ENCODE results near the gene KCNV2.
"Not testable (repeated sequence)": the region's sequence is repeated elsewhere in the genome, so short reads cannot be mapped to it uniquely, and the experiment has no call there.

KCNV2 gene

GRCh38 chr9:2697492-2697891 lies 19.8 kb upstream of the KCNV2 start:
- TF ChIP-seq CTCF (IDR thresholded peaks at IDR 0.05; ENCODE audit: low read depth, low read length), result no peak
- no peak for DNase-seq (ENCODE audit: extremely low read depth, low read depth)

- no peak for DNase-seq (ENCODE audit: extremely low read depth, low read depth)
- TF ChIP-seq CTCF (IDR thresholded peaks at IDR 0.05; ENCODE audit: low read depth, low read length), result no peak
These were observed 16.9 kb upstream of the KCNV2 start for GRCh38 chr9:2700398-2700797.

GRCh38 chr9:2700909-2701550 lies 16.3 kb upstream of the KCNV2 start:
- TF ChIP-seq CTCF (IDR thresholded peaks at IDR 0.05; ENCODE audit: low read depth, low read length), result no peak
- no peak for DNase-seq (ENCODE audit: extremely low read depth, low read depth)

GRCh38 chr9:2704504-2704903 lies 12.8 kb upstream of the KCNV2 start:
- TF ChIP-seq CTCF (IDR thresholded peaks at IDR 0.05; ENCODE audit: low read depth, low read length), result no peak
- DNase-seq (ENCODE audit: extremely low read depth, low read depth), result no peak

GRCh38 chr9:2707256-2707655 lies 10.1 kb upstream of the KCNV2 start:
- DNase-seq (ENCODE audit: extremely low read depth, low read depth), result not testable (repeated sequence)

- no peak for TF ChIP-seq CTCF (IDR thresholded peaks at IDR 0.05; ENCODE audit: low read depth, low read length)
- no peak for DNase-seq (ENCODE audit: extremely low read depth, low read depth)
These were observed 7.6 kb upstream of the KCNV2 start for GRCh38 chr9:2709645-2710101.

GRCh38 chr9:2711716-2712115 lies 5.6 kb upstream of the KCNV2 start:
- no peak for TF ChIP-seq CTCF (IDR thresholded peaks at IDR 0.05; ENCODE audit: low read depth, low read length)
- DNase-seq (ENCODE audit: extremely low read depth, low read depth), result no peak

All from AG09319 (cell line).